Raji (cell line): Measurements from ENCODE around the gene ETS1.

Experiments
- POLR2A ChIP-seq: IDR thresholded peaks from 2 replicates; pipeline ENCODE4 v1.6.1; 2011; ENCODE audit warnings: low read depth, low read length, control low read depth; ENCODE audit not compliant: insufficient read depth

Gene ETS1

DNA sequence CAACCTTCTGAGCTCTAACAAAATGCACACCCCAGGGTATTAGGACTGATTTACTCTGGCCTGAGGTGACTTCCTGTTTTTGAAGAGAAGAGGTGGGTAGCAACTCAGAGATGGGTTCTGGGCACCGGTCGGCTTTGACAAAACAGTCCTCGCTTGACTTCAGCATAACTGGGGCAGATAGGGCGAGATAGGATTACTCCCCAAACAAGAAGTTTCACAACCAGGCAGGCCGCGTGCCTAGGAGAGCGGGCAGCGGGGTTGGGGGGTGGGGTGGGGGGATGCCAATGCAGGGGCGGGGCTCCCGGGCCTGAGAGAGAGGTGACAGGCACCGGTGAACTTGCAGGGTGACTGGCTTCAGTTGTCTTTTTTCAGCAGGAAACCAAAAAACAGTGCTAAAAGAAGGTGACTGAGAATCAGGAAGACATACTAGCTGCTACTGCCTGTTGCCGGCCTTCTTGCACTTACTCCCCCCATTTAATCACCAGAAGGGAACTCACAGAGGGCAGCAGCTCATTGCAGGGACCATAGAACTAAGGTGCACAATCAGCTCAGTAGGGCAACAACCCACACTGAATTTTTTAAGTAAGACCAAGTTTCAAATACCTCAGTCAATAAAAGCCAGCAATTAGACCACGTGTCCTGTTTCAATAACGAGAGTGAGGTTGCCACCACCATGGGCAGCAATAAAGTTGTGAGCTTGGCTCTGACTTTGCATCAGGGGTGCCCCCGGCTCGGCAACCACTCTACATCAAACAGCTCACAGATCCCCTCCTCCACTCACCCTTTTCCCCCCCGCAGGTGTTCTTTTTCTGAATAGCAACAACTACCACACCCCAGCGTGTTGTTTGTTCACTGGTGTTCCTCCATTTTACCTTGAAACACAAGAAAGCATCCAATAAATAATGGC is 37.2 kb upstream of the ETS1 start:
- peak; percentile 63 for TF ChIP-seq POLR2A

DNA sequence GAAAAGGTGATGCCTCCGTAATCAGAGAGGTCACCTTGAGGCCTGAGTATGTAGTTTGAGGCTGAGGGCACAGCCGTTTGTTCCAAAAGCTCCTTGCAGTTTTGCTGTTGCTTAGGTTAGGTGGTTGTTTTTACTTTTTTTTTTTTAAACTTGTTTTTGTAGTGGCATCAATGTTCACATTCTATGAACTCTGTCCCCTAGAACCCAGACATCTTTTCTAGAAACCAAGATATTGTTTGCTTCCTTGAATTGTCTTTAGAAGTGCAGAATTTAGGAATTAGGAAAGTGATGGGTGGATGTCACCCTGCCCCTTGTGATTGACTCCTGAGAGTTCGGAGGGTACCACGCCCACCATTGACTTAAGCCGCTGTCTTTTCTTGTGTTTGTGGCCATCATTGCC is 35.7 kb upstream of the ETS1 start:
- no peak for TF ChIP-seq POLR2A

- no peak for TF ChIP-seq POLR2A
Observed at GRCh38 chr11:128621601-128622501, 34.5 kb upstream of the ETS1 start.

GRCh38 chr11:128620309-128621100 is 33.1 kb upstream of the ETS1 start:
- TF ChIP-seq POLR2A = no peak

GRCh38 chr11:128619540-128620308 is 32.4 kb upstream of the ETS1 start:
- TF ChIP-seq POLR2A = no peak

DNA sequence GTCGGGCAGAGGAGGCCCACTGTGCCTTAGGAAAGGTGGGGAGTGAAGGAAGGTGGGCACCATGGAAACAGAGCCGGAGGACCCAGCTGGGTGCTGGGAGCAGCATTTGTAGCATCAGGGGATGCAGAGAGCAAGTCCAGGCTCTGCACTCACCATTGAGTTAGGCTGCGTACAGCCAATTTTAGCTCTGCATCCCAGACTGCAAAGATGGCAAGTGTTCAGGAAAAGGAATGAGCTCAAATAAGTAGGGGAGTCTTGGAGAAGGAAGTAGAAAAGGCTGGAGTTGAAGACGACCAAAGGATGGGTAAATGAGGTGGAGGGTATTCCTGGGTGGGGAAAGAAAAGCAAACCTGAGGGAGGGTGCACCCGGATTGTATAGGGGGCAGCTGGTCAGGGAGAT is 31.6 kb upstream of the ETS1 start:
- no peak for TF ChIP-seq POLR2A

- TF ChIP-seq POLR2A = no peak
Observed at GRCh38 chr11:128618603-128619002, 31.2 kb upstream of the ETS1 start.

DNA sequence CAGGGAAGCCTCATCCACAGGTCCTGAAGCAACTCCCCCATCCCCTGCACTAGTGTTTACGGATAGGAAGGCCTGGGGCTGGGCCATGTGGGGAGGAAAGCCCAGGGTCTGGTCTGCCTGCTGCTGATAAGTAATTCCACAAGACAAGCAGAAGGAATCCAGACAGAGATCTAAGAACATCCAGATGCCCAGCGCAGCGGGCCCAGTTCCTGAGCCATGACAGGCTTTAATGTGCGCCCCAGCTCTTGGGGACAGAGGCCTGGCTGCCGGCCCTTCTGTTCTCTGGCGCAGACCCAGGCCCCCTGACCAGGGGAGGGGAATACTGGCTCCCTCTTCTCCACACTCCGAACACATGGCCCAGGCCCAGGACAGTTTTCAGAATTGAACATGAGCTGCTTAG is 28.8 kb upstream of the ETS1 start:
- TF ChIP-seq POLR2A = no peak

- TF ChIP-seq POLR2A = no peak
Observed at GRCh38 chr11:128615612-128616011, 28.3 kb upstream of the ETS1 start.

DNA sequence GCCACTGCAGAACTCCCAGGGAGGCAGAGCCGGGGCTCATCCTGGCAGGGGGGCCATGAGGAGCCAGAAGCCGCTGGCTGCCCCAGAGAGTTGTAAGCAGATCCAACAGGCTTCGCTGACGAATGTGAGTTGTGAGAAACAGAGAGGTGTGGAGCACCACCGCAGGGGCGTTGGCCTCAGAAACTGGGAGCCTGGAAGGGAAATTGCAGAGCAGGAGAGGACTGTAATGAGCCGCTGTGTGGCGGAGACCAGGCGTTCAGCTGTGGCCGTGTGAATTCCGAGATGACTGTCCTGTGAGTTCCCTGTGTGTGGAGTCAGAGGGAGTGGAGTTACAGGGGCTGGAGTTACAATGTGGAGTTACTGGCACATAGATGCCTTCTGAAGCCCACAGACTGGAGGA is 27.7 kb upstream of the ETS1 start:
- no peak for TF ChIP-seq POLR2A

GRCh38 chr11:128614026-128614425 is 26.7 kb upstream of the ETS1 start:
- TF ChIP-seq POLR2A = no peak

- no peak for TF ChIP-seq POLR2A
Observed at GRCh38 chr11:128613300-128613995, 26.1 kb upstream of the ETS1 start.

DNA sequence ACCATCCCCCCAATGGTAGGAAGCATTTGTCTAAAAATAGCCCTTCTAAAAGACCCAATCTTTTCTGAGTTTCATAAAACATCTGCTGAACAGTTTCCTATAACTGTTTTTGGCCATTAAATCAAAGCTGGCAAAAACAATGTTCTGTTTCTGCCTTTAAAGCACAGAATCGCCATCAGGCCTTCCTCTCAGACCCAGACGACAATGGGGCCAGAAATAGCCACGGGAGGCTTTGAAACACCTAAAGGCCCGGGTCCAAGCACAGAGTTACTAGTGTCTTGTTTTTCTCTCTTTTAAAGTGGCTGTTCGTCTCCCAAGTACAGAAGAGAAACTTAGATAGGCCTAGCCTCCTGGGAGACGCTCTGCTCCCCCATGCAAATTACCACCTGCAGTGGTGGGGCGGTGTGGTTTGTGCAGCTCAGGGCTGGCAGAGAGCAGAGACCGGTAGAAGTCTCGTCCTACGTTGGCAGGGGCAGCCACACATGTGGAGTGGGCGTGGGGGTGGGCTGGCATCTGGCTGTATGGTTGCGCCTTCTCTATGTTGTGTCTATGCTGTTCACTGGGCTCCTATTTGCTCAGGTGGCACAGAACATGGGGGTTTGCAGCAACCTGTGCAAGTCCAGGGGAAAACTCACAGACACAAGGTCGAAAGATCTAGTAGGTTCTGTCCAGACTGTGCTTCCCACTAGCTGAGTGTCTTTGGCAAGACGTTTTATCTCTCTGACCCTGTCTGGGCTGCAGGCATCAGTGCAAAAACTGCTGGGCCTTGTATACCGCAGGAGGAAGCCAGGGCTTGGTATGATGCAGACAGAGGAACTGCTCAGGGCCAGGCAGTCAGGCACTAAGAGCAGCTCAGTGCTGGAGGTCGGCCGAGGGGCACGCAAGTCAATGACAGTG is 23.6 kb upstream of the ETS1 start:
- peak; percentile 83 for TF ChIP-seq POLR2A
